OCI-LY7 (cell line): Measurements from ENCODE around the gene SGMS2.

ENCODE experiments used
- EZH2phosphoT487 ChIP-seq: fragments of 200-600 bp; sonication (generic); IDR thresholded peaks from 2 replicates; pipeline ENCODE4 v1.6.1; 2018; ENCODE audit warnings: low read depth, borderline replicate concordance, mild to moderate bottlenecking, mixed run types, antibody characterized with exemption, low read length, moderate library complexity, mixed read lengths
- TF ChIP-seq, protein P1 (sequence below): fragments of 200-600 bp; sonication (generic); conservative IDR thresholded peaks from 2 replicates; pipeline ENCODE4 v1.5.1; 2014; ENCODE audit warnings: mild to moderate bottlenecking, antibody characterized with exemption, low read length, moderate library complexity, mixed read lengths

DNA sequence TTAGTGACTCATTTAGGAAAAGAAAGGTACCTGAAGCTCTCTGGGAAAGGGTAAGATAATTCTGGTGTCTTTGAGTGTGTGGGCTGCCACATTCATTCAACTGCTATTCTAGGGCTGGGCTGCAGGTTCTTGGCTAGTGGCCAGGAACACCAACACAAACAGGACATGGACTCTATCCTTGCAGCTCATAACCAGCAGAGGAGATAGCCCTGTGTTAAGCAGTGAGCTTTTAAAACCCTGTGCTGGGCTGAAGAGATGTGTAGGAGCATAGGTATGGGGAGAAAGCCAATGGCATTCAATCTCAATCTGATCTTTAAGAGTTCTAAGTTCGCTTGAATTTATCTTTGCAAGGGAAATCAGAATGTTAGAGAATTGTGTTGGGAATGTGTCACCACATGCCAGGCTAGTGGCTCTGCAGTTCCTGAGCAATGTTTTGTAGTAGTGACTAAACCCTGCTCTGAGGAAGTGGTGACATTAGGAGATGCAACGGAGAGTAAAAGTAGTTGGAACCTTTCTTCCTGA, 39.2 kb downstream of the SGMS2 start:
- TF ChIP-seq, protein P1, sequence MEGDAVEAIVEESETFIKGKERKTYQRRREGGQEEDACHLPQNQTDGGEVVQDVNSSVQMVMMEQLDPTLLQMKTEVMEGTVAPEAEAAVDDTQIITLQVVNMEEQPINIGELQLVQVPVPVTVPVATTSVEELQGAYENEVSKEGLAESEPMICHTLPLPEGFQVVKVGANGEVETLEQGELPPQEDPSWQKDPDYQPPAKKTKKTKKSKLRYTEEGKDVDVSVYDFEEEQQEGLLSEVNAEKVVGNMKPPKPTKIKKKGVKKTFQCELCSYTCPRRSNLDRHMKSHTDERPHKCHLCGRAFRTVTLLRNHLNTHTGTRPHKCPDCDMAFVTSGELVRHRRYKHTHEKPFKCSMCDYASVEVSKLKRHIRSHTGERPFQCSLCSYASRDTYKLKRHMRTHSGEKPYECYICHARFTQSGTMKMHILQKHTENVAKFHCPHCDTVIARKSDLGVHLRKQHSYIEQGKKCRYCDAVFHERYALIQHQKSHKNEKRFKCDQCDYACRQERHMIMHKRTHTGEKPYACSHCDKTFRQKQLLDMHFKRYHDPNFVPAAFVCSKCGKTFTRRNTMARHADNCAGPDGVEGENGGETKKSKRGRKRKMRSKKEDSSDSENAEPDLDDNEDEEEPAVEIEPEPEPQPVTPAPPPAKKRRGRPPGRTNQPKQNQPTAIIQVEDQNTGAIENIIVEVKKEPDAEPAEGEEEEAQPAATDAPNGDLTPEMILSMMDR: no peak
- TF ChIP-seq EZH2phosphoT487: no peak
